Measurements from ENCODE around the gene RBM22. TPM values are rescaled to one million over a fixed set of nuclear protein-coding genes. Genes with fewer than 3 reads are reported as not detected.

RBM22 gene
- total and polyA plus RNA-seq, 2 of the 4 experiments (the other 2 are of a cell fraction): 26.2 to 34.2 TPM

GRCh38 chr5:150661086-150661485 is 39.8 kb downstream of the RBM22 start, which contains the start of gene MYOZ3:
Gene MYOZ3, plus strand, starts transcription at chr5:150661251. Its CDS starts 1,691 bp downstream, at chr5:150662942.
- intact Hi-C loops (cut with micrococcal nuclease): no loop called here
- Histone ChIP-seq H3K27ac (ENCODE audit: insufficient read depth, low read length) (peak within 1 kb of the TSS; percentile 39; the same call in 1 of the 2 replicates), H3K9me1 (ENCODE audit: insufficient read depth, low read length) (peaks cover 4% of the 10 kb centered on the region; the same call in 1 of the 2 replicates), H2BK20ac (ENCODE audit: low read depth, low read length) (no peak within 1 kb of the TSS), H3K14ac (replicated peaks; ENCODE audit: low read depth, low read length) (peak within 1 kb of the TSS; percentile 25; the same call in 1 of the 2 replicates), H4K8ac (ENCODE audit: low read depth in 2 of 2, low read length in 2 of 2) (0 out of 4 replicates have a peak within 1 kb of the TSS, but pooled peaks of 1 of the 2 experiments have one; percentile 47), H3K9ac (ENCODE audit: low read depth, low read length) (no peak within 1 kb of the TSS), H2AK5ac (ENCODE audit: low read depth, low read length) (peak within 1 kb of the TSS; percentile 77; the same call in 1 of the 2 replicates), H2AK9ac (replicated peaks; ENCODE audit: low read depth, low read length, poor library complexity) (peak within 1 kb of the TSS; percentile 81), H3K79me1 (ENCODE audit: low read depth in 1 of 2, low read length in 2 of 2) (0 out of 4 replicates have a peak, but pooled peaks cover 0 to 3% of the 10 kb centered on the region in 2 experiments), H2BK5ac (ENCODE audit: low read depth, low read length, poor library complexity, severe bottlenecking) (no peak within 1 kb of the TSS), H2BK120ac (ENCODE audit: low read depth, low read length) (0 out of 2 replicates have a peak within 1 kb of the TSS, but pooled peaks have one; percentile 22), H3K56ac (ENCODE audit: extremely low read depth, insufficient read depth, low read length) (no peak within 1 kb of the TSS), H2AFZ (replicated peaks; ENCODE audit: low read length, poor library complexity) (peak within 1 kb of the TSS; percentile 71), H3K4ac (ENCODE audit: low read depth, low read length) (peak within 1 kb of the TSS; percentile 40), H3K4me2 (ENCODE audit: low read depth, low read length) (peak within 1 kb of the TSS; percentile 14; the same call in 1 of the 2 replicates), H4K5ac (ENCODE audit: low read depth, low read length) (peak within 1 kb of the TSS; percentile 5; the same call in 1 of the 2 replicates), H4K20me1 (ENCODE audit: insufficient read depth, low read length) (no peaks in the 10 kb centered on the region; the same call in 1 of the 2 replicates), H3K23ac (ENCODE audit: low read depth, low read length) (0 out of 2 replicates have a peak within 1 kb of the TSS, but pooled peaks have one; percentile 25), H3K27me3 (ENCODE audit: control insufficient read depth, insufficient read depth, low read length) (peaks cover 9% of the 10 kb centered on the region), H2BK15ac (ENCODE audit: low read depth, low read length) (0 out of 3 replicates have a peak within 1 kb of the TSS, but pooled peaks have one; percentile 47), H3K18ac (ENCODE audit: low read depth, low read length) (peak within 1 kb of the TSS; percentile 21), H4K91ac (ENCODE audit: insufficient read depth, low read depth, low read length) (peak within 1 kb of the TSS; percentile 4; the same call in 1 of the 2 replicates), H3K4me1 (ENCODE audit: control insufficient read depth, insufficient read depth, low read length) (peaks cover 20% of the 10 kb centered on the region), H3K4me3 (ENCODE audit: insufficient read depth, low read depth, low read length) (no peak within 1 kb of the TSS), H3K36me3 (ENCODE audit: control insufficient read depth, insufficient read depth, low read length) (no peaks in the 10 kb centered on the region), H3K9me3 (ENCODE audit: control insufficient read depth, insufficient read depth, low read length) (no peaks in the 10 kb centered on the region)
- ChIA-PET POLR2A (ENCODE audit: unreplicated experiment) (no interaction called here), CTCF (no interaction called here)
- WGBS, 2 experiments (ENCODE audit: extremely low coverage in 2 of 2, insufficient read length in 1 of 2): 81% methylated on average over 2 of the region's 7 CpGs; no CpG with 5 or more reads in 1 of the 2 experiments
- DNase-seq (no peak), ATAC-seq (ENCODE audit: low read depth) (no peak)
- in situ Hi-C loops (cut with MboI; ENCODE audit: low sequenced_read_pairs): no loop called here
- no TSS peak for BruUV-seq (replicated peaks)
- dilution Hi-C loops (cut with HindIII; ENCODE audit: low sequenced_read_pairs, unreplicated experiment): no loop called here
- TF ChIP-seq MAZ (IDR thresholded peaks at IDR 0.05; ENCODE audit: borderline replicate concordance, low read depth, low read length) (no peak), RAD21 (IDR thresholded peaks at IDR 0.05; ENCODE audit: low read length) (no peak), RFX5 (IDR thresholded peaks at IDR 0.05; ENCODE audit: low read depth, low read length) (no peak), BHLHE40 (IDR thresholded peaks at IDR 0.05; ENCODE audit: low read depth, low read length) (no peak), POLR2A (IDR thresholded peaks at IDR 0.05; ENCODE audit: low read depth, low read length) (no peak), ELK1 (IDR thresholded peaks at IDR 0.05; ENCODE audit: borderline replicate concordance, low read depth, low read length) (no peak), RCOR1 (IDR thresholded peaks at IDR 0.05; ENCODE audit: insufficient replicate concordance, low read length) (no peak), USF2 (IDR thresholded peaks at IDR 0.05; ENCODE audit: low read depth, low read length) (no peak), MXI1 (IDR thresholded peaks at IDR 0.05; ENCODE audit: borderline replicate concordance, low read depth, low read length) (no peak), CEBPB (IDR thresholded peaks at IDR 0.05; ENCODE audit: low read depth, low read length) (no peak), CHD1 (IDR thresholded peaks at IDR 0.05; ENCODE audit: low read depth, low read length) (no peak), NFE2L2 (IDR thresholded peaks at IDR 0.05; ENCODE audit: low read depth, low read length) (no peak), FOS (IDR thresholded peaks at IDR 0.05; ENCODE audit: low read depth, low read length) (no peak), SMC3 (IDR thresholded peaks at IDR 0.05; ENCODE audit: low read depth, low read length) (no peak), MAFK (IDR thresholded peaks at IDR 0.05; ENCODE audit: low read depth, low read length) (no peak)
- TF ChIP-seq, protein P1, sequence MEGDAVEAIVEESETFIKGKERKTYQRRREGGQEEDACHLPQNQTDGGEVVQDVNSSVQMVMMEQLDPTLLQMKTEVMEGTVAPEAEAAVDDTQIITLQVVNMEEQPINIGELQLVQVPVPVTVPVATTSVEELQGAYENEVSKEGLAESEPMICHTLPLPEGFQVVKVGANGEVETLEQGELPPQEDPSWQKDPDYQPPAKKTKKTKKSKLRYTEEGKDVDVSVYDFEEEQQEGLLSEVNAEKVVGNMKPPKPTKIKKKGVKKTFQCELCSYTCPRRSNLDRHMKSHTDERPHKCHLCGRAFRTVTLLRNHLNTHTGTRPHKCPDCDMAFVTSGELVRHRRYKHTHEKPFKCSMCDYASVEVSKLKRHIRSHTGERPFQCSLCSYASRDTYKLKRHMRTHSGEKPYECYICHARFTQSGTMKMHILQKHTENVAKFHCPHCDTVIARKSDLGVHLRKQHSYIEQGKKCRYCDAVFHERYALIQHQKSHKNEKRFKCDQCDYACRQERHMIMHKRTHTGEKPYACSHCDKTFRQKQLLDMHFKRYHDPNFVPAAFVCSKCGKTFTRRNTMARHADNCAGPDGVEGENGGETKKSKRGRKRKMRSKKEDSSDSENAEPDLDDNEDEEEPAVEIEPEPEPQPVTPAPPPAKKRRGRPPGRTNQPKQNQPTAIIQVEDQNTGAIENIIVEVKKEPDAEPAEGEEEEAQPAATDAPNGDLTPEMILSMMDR (conservative IDR thresholded peaks at IDR 0.05; ENCODE audit: low read depth, low read length): no peak

Data from IMR-90 (cell line).